ENCODE measurements around the gene MORC2. TPM values are rescaled to one million over a fixed set of nuclear protein-coding genes. Genes with fewer than 3 reads are reported as not detected.

MORC2 gene
- total RNA-seq, 2 experiments from 2014 or later, result 18.3 to 18.6 TPM

DNA sequence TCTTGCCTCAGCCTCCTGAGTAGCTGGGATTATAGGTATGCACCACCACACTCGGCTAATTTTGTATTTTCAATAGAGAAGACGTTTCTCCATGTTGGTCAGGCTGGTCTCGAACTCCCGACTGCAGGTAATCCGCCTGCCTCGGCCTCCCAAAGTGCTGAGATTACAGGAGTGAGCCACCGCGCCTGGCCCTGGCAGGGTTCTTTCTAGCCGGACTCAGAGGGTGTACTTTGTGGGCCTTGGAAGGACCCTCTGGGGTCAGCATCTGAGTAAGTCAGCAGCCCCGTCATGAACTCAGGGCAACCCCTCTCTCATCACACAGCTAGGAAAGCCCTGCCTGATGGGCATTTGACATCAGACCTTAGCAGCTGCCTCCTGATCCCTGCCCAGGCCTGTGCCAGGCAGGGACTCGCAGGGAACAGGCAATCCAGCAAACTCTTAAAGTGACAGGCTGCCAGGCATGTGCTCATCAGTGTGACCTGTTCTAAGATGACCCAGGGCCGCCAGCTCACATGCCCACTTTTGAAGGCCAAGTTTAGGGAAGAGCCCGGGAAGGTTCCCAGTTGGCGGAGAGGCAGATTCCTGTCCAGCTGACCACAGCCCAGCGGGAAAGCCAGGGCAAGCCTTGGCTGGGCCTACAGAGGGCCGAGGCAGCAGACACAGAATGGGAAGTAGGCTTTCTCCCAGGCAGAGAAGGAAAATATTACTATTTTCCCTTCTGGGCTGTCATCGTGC lies 92.9 kb downstream of the MORC2 start:
- intact Hi-C loops (cut with micrococcal nuclease), result no loop called here
- H3K9me3 Mint-ChIP-seq, result no peaks in the 10 kb centered on the region
- no peaks in the 10 kb centered on the region for H3K4me1 Mint-ChIP-seq (ENCODE audit: low read depth)
- no peaks in the 10 kb centered on the region for H3K36me3 Mint-ChIP-seq (ENCODE audit: low read depth)
- no peak for DNase-seq
- no peak overlapping the region for H3K27ac Mint-ChIP-seq
- CTCF ChIA-PET, result no interaction called here
- H3K4me3 Mint-ChIP-seq, result no peak overlapping the region
- no peaks in the 10 kb centered on the region for H3K27me3 Mint-ChIP-seq (ENCODE audit: low read depth)

Other genes with a start within 250 kb of the MORC2 start
- gene TUG1, start 491 bp upstream of the MORC2 start, total RNA-seq, result 10 to 100 TPM; 42.3 to 44.0 TPM
- gene SMTN, start 112.5 kb upstream of the MORC2 start, total RNA-seq, result 10 to 100 TPM; 46.2 to 47.6 TPM
- 10 to 100 TPM in 1 of 2 experiments, 1 to 10 TPM in 1; 9.3 to 11.0 TPM for gene SELENOM, start 138.8 kb upstream of the MORC2 start, total RNA-seq
- gene INPP5J, start 154.2 kb upstream of the MORC2 start, total RNA-seq, result under 1 TPM; 0.12 to 0.17 TPM
- not detected for gene PLA2G3, start 171.7 kb upstream of the MORC2 start, total RNA-seq
- 10 to 100 TPM; 11.3 to 12.3 TPM for gene RNF185, start 191.4 kb upstream of the MORC2 start, total RNA-seq
- gene LIMK2, start 243.5 kb upstream of the MORC2 start, total RNA-seq, result 10 to 100 TPM; 50.8 to 50.9 TPM